Endothelial cell of umbilical vein (primary cell): Measurements from ENCODE around the gene NF2. TPM values are rescaled to one million over a fixed set of nuclear protein-coding genes. Genes with fewer than 3 reads are reported as not detected.

Experiments
- BruUV-seq: library from RNA; stranded (reverse); fragments of 400-500 nt; replicated peaks from 2 replicates; lab custom pipeline; 2021; lab: Mats Ljungman, UMichigan
- CTCF ChIA-PET: fragments of 300-600, 350-600 bp; sonication (Branson Sonifier 250); formaldehyde crosslinking; loops from one replicate; lab custom pipeline; 2021; ENCODE audit warnings: antibody characterized with exemption, inconsistent platforms; lab: Charles Lee
- POLR2A ChIA-PET: fragments of 300-600, 350-600 bp; sonication (Branson Sonifier 250); formaldehyde crosslinking; loops from one replicate; lab custom pipeline; 2021; ENCODE audit warnings: antibody characterized with exemption, inconsistent platforms; lab: Charles Lee
- DNase-seq: peaks from one replicate; pipeline ENCODE4 v3.0.0-alpha.2; 2011; ENCODE audit warnings: low read depth, low spot score
- FAIRE-seq: peaks from 2 replicates; lab custom pipeline; 2011; peaks lifted over from hg19 to GRCh38; lab: Jason Lieb, UNC
- H2AFZ ChIP-seq: 2 replicates; pipeline ENCODE4 v1.6.0; 2012; ENCODE audit warnings: low read depth, low read length, control low read depth, inconsistent platforms
- H3K27ac ChIP-seq: 2 replicates; pipeline ENCODE4 v1.5.1; 2011; ENCODE audit warnings: low read depth, mild to moderate bottlenecking, control low read depth, low read length, moderate library complexity; ENCODE audit not compliant: insufficient read depth
- H3K27me3 ChIP-seq, 2 experiments: 2 replicates each; pipeline versions ENCODE4 v1.6.0 to v1.6.1; 2011; ENCODE audit warnings: low read length in 2 of 2, mixed read lengths in 1 of 2; ENCODE audit not compliant: control insufficient read depth in 2 of 2, insufficient read depth in 2 of 2
- H3K36me3 ChIP-seq, 2 experiments: 2 replicates in 1 of 2; 3 replicates in 1 of 2; pipeline ENCODE4 v1.5.1; 2011; ENCODE audit warnings: low read length in 2 of 2, mild to moderate bottlenecking in 1 of 2, moderate library complexity in 1 of 2; ENCODE audit not compliant: control insufficient read depth in 2 of 2, insufficient read depth in 2 of 2; ENCODE audit errors: extremely low read depth in 1 of 2
- H3K4me1 ChIP-seq: 3 replicates; pipeline ENCODE4 v1.5.1; 2011; ENCODE audit warnings: mild to moderate bottlenecking, low read length; ENCODE audit not compliant: control insufficient read depth, insufficient read depth; ENCODE audit errors: extremely low read depth
- H3K4me2 ChIP-seq: 2 replicates; pipeline ENCODE4 v1.6.1; 2011; ENCODE audit warnings: low read length, control low read depth, mixed read lengths; ENCODE audit not compliant: insufficient read depth
- H3K4me3 ChIP-seq, 3 experiments: fragments of 200-600 bp in 1 of 3; sonication (generic), shearing (Covaris generic) in 1 of 3; replicated peaks in 1 of 3; 2 replicates each; pipeline ENCODE4 v1.5.1; 2011 to 2016; ENCODE audit warnings: control low read depth in 3 of 3, low read length in 3 of 3, mild to moderate bottlenecking in 2 of 3, inconsistent platforms in 1 of 3, low read depth in 1 of 3, moderate library complexity in 1 of 3; ENCODE audit not compliant: insufficient read depth in 1 of 3
- H3K79me2 ChIP-seq: 2 replicates; pipeline ENCODE4 v1.6.0; 2012; ENCODE audit warnings: low read length, inconsistent platforms; ENCODE audit not compliant: control insufficient read depth, insufficient read depth
- H3K9ac ChIP-seq: replicated peaks from 2 replicates; pipeline ENCODE3; 2011; ENCODE audit warnings: low read length, control low read depth; ENCODE audit not compliant: insufficient read depth; ENCODE audit errors: extremely low read depth
- H3K9me1 ChIP-seq: replicated peaks from 3 replicates; pipeline ENCODE4 v1.6.0; 2011; ENCODE audit warnings: mild to moderate bottlenecking, low read length; ENCODE audit not compliant: control insufficient read depth, insufficient read depth; ENCODE audit errors: extremely low read depth
- H3K9me3 ChIP-seq: replicated peaks from 2 replicates; pipeline ENCODE4 v1.5.1; 2012; ENCODE audit warnings: low read length, inconsistent platforms; ENCODE audit not compliant: control insufficient read depth, insufficient read depth
- H4K20me1 ChIP-seq: replicated peaks from 2 replicates; pipeline ENCODE3; 2011; ENCODE audit warnings: mild to moderate bottlenecking, low read length; ENCODE audit not compliant: control insufficient read depth, insufficient read depth; ENCODE audit errors: extremely low read depth
- CTCF ChIP-seq, 2 donors: IDR thresholded peaks; 1 replicate in 1 of 2; 2 replicates in 1 of 2; pipeline ENCODE4 v1.5.1; 2011; ENCODE audit warnings: low read length in 2 of 2, mild to moderate bottlenecking in 2 of 2, moderate library complexity in 2 of 2, control low read depth in 1 of 2, inconsistent platforms in 1 of 2, low read depth in 1 of 2; ENCODE audit not compliant: insufficient read depth in 1 of 2; ENCODE audit errors: extremely low read depth in 1 of 2
- EZH2 ChIP-seq: IDR thresholded peaks from 2 replicates; pipeline ENCODE4 v1.6.1; 2012; ENCODE audit warnings: borderline replicate concordance, low read depth, mild to moderate bottlenecking, moderate library complexity, low read length, inconsistent platforms; ENCODE audit not compliant: severe bottlenecking
- FOS ChIP-seq: IDR thresholded peaks from 2 replicates; pipeline ENCODE4 v1.6.1; 2011; ENCODE audit warnings: mild to moderate bottlenecking, low read length, moderate library complexity, borderline replicate concordance; ENCODE audit not compliant: insufficient read depth
- GATA2 ChIP-seq: IDR thresholded peaks from 2 replicates; pipeline ENCODE4 v1.7.0; 2011; ENCODE audit warnings: low read depth, mild to moderate bottlenecking, moderate library complexity, mixed read lengths, low read length; ENCODE audit not compliant: insufficient read length, insufficient read depth
- JUN ChIP-seq: IDR thresholded peaks from 2 replicates; pipeline ENCODE4 v1.6.1; 2011; ENCODE audit warnings: borderline replicate concordance, low read depth; ENCODE audit not compliant: insufficient read length, insufficient read depth
- MAX ChIP-seq: IDR thresholded peaks from 2 replicates; pipeline ENCODE4 v1.6.1; 2011; ENCODE audit not compliant: insufficient read depth, insufficient read length
- MYC ChIP-seq: IDR thresholded peaks from one replicate; pipeline ENCODE4 v1.6.1; 2011; ENCODE audit warnings: mild to moderate bottlenecking, low read depth, low read length
- POLR2A ChIP-seq: IDR thresholded peaks from 2 replicates; pipeline ENCODE4 v1.6.1; 2012; ENCODE audit warnings: low read depth, mild to moderate bottlenecking, control low read depth, low read length
- POLR2AphosphoS5 ChIP-seq: IDR thresholded peaks from 2 replicates; pipeline ENCODE4 v1.6.1; 2012; ENCODE audit warnings: low read depth, mild to moderate bottlenecking, control low read depth, low read length, moderate library complexity; ENCODE audit not compliant: insufficient read depth
- dilution Hi-C: fragments of 300-500 bp; cut with MboI; formaldehyde crosslinking; loops from one replicate; pipeline ENCODE4 v1.15.0; 2019; ENCODE audit warnings: low sequenced_read_pairs; ENCODE audit not compliant: extremely low pct_ligation_motif_present
- intact Hi-C: fragments of 100-400 bp; cut with micrococcal nuclease; formaldehyde crosslinking; loops from one replicate; pipeline ENCODE4 v1.10.0; 2022
- polyA plus RNA-seq, 4 experiments: library from polyadenylated mRNA; depleted of rRNA in 3 of 4; stranded (reverse) in 3 of 4; unstranded in 1 of 4; fragments of >200 nt; gene quantifications; 2 replicates each; pipeline versions ENCODE4 v1.2.1 to v1.2.3, GENCODE V29; 2011 to 2012; ENCODE audit warnings: missing spikeins in 1 of 4
- total RNA-seq: library from RNA; stranded (reverse); gene quantifications from 2 replicates; pipeline ENCODE4 v1.2.3, GENCODE V29; 2021

The NF2 gene
- total and polyA plus RNA-seq, 2 donors (not counting 3 experiments of a cell fraction or from before 2014, with no cell fraction given) = 27.8 to 115 TPM

- Histone ChIP-seq H3K27ac (no peak overlapping the region), H3K9me1 (no peaks in the 10 kb centered on the region), H3K27me3 (peaks cover 0 to under 1% of the 10 kb centered on the region in 2 experiments), H3K4me1 (no peaks in the 10 kb centered on the region), H3K36me3 (no peaks in the 10 kb centered on the region), H4K20me1 (no peaks in the 10 kb centered on the region), H2AFZ (no peak overlapping the region), H3K79me2 (no peaks in the 10 kb centered on the region), H3K4me3 (no peak overlapping the region), H3K9me3 (no peaks in the 10 kb centered on the region), H3K9ac (no peak overlapping the region), H3K4me2 (no peak overlapping the region)
- no peak for FAIRE-seq
- ChIA-PET POLR2A (no interaction called here), CTCF (interaction anchor here (1.0 to 1.4 kb wide), 4 partner anchors 11 to 378 kb away, joined by 3 to 5 read pairs (median 3); no protein-coding TSS in a partner anchor)
- intact Hi-C loops (loop anchor here (10.0 kb wide), 1 partner anchor 236 kb away; no protein-coding TSS in a partner anchor), dilution Hi-C loops (no loop called here)
- DNase-seq = no peak
- no peak for TF ChIP-seq MAX
- no peak for TF ChIP-seq POLR2A
- no peak for TF ChIP-seq JUN
- no peak for TF ChIP-seq FOS
- TF ChIP-seq POLR2AphosphoS5 = no peak
- TF ChIP-seq MYC = no peak
- no peak for TF ChIP-seq EZH2
- TF ChIP-seq CTCF (IDR thresholded peaks at IDR 0.05; ENCODE audit: extremely low read depth in 1 of 2, insufficient read depth in 1 of 2, low read depth in 1 of 2, low read length in 2 of 2) = no peak
- no peak for TF ChIP-seq GATA2
- no TSS peak for BruUV-seq
Observed at GRCh38 chr22:29710922-29711593, 107.6 kb downstream of the NF2 start.
